Anterior cingulate cortex (tissue), 58 donors: ENCODE data around the gene PARL.
"Not testable (repeated sequence)": the region's sequence is repeated elsewhere in the genome, so short reads cannot be mapped to it uniquely, and the experiment has no call there.

Experiments
- DNase-seq, 58 donors: peaks; one replicate each; lab custom pipeline; 2025; lab: John Stamatoyannopoulos, UW

Gene PARL

DNA sequence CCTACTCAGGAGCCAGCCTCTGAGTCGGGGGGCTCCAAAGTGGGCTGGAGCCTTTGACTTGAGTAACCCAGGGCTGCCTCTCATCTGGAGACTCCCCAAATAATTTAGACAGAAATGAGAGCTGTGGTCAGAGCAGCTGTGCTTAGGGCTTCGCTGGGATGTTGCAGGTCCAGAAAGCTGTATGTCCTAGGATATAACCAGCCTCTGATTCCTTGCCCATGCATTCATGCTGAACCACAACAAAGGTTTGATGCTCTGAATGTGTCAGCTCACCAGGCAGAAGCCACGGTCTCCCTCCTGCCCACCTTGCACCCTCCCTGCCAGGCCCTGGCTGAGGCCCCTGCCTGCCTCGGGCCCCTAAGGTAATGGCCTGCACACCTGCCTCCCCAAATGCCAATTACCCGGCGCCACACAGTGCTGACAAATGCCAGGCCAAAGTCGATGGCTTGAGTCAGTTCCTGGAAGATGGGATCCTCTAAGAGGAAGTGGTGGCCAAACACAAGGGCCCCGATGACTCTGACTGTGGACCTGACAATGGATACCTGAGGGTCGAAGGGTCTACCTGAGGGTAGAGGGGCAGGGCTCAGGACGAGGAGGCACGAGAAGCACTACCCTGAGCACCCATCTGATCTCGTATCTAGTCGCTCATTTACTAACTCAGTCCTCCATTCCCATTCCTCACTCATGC lies 21.7 kb upstream of the PARL start:
- DNase-seq: no peak

- no peak for DNase-seq
Measured at GRCh38 chr3:183904833-183905780, 20.4 kb upstream of the PARL start.

DNA sequence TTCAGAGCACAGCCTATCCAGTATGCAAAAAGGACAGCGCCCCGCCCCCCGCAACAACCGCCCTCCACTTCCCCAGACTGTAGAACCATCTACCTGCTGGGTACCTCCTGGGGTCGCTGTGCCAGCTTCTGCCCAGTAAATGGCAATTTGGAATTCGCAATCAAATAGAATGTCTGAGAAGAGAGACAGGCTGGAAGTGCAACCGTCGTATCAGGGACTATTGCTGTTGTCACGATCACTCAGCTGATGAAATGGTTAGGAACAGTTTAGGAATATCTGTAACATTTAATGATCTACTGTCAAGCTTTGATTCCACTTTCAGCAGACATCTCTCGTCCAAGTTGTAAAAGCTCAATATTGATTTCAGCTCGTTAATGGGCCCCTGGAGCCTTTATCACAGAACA lies 13.3 kb upstream of the PARL start:
- DNase-seq: no peak

DNA sequence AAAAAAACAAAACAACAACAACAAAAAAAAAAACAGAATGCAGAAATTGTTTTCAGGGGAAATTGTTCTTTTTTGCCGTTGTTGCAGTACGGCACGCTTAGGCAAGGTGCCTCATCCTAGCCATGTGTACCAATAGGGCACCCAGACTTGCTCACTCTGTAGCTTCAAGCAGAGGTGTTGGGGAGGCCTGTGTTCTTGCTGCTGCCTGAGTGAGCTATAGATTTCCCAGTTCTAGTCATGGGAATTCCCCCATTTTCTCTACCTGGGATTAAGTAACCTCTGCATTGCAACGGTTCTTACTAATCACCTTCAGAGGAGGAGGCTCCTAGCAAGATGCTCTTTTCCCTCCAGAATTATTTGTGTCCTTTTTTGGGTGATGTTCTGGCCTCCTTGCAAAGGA lies 12.9 kb upstream of the PARL start:
- DNase-seq: no peak

DNA sequence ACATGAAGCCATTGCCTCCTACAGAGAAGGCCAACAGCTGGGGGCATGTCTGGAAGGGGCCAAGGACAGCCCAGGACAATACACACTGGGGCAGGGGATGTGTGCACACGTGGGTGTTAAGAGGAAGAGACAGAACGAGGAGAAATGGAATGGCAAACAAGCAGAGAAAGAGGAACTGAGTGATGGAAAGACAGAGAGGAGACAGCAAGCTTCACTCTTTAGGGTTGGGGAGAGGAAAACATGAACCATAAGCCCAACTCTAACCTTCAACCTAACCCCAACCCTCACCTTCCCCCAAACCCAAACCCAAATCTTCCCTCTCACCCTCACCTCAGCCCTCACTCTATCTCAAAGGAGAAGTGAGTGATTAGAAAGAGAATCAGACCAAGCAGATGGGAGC lies 11.9 kb upstream of the PARL start:
- no peak for DNase-seq

DNA sequence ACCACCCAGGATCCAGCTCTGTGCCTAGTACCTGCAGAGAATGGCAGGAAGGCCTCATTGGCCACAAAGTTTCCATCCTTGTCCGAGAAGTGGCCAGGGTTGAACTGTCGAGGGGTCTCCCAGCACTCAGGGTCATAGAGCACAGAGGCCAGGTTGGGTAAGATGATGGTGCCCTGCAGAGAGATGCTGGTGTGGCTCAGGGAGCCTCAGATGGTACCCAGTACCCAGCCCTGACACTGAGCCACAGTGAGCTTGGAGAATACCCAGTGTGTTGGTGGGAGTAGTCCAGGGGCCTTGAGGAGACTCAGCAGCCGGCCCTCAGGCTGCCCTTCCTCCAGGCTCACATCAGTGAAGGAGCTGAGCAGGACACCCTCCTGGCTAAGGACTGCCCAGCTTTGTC lies 11.5 kb upstream of the PARL start:
- DNase-seq: no peak

DNA sequence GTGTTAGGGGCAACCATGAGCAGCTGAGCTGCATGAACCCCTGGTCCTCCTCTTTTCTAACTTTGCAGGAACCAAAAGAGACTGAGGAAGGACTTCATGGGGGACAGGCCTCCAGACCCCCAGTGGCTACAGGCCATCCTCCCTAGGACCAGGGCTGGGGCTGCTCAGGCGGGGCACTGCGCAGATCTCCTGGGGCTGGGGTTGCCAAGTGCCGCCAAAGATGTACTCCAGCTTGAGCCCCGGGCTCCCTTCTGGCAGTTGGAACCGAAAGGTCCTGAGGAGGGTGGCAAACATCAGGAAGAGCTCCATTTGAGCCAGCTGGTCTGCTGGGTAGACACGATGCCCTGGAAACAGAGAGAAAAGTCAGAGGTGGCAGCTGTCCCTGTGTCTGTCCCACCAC lies 11.1 kb upstream of the PARL start:
- no peak for DNase-seq

GRCh38 chr3:183895296-183895695 lies 10.6 kb upstream of the PARL start:
- peak in 10 of 58 donors; percentile 2 to 21 (median 10) for DNase-seq

- no peak for DNase-seq
Measured at GRCh38 chr3:183892610-183893214, 8.0 kb upstream of the PARL start.

DNA sequence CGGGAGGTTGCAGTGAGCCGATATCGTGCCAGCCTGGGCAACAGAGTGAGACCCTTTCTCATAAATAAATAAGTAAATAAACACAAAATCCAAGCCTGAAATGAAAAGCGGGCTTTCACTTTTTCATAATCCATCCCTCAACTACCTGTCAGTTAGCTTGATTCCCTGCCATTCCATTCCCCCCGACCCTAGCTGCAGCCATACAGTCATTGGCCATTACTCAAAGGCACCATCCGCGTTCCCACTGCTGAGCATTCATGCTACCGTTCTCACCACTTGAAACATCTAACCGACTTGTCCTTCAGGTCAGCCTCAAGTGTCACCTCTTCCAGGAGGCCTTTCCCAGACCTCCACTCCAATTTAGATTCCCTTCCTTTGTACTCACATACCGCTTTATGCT lies 1.1 kb upstream of the PARL start:
- DNase-seq: no peak

DNA sequence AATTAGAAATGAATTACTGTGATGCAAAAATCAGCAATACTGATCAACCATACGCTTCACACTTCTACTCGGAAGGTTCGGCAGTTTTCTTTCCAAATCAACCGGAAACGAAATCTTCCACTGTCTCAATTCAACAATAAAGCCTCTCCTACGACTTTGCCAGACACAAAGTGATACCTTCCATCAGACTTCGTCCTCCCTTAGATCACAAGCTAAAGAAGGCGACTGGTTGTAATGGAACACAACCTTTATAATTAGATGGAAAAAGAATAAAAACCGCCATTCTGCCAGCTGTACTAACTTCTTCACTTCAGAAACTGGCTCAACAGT lies 618 bp downstream of the PARL start:
- no peak for DNase-seq

- no peak for DNase-seq
Measured at GRCh38 chr3:183883291-183884096, 1.2 kb downstream of the PARL start.

- DNase-seq: no peak
Measured at GRCh38 chr3:183880121-183880520, 4.6 kb downstream of the PARL start.

DNA sequence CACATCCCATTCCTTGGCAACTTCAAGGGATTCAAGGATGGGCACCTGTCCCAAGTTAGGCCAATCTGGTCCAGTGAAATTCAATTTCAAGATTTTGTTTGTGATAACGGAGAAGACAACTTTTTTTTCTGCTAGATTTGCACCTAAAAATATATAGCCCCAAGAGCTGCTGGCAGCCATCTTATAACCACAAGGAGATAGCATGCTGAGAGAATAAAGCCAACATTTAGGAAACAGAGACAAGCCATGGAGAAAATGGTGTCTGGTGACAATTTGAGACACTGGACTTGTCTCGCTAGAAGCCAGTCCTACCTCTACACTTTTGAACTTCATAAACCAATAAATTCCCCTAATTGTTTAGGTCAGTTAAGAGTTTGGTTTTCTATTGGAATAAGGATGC lies 5.4 kb downstream of the PARL start:
- no peak for DNase-seq

DNA sequence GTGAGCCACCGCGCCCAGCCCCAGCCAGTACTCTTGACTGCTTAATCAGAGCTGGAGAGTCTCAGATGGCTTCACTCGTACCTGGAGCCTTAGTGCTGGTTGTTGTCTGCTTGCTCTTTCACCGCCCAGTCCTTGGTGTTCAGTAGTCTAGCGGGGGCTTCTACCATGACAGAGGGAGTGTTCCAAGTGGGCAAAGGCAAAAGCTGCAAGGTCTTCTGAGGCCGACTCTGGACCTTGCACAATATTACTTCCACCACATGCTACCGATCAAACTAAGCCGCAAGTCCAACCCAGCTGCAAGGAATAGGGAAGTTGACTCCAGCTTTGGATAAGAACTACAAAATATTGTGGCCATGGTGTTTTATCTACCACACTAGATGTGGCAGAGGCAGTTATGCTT lies 6.6 kb downstream of the PARL start:
- peak in 4 of 58 donors; percentile 3 to 21 (median 4) for DNase-seq

DNA sequence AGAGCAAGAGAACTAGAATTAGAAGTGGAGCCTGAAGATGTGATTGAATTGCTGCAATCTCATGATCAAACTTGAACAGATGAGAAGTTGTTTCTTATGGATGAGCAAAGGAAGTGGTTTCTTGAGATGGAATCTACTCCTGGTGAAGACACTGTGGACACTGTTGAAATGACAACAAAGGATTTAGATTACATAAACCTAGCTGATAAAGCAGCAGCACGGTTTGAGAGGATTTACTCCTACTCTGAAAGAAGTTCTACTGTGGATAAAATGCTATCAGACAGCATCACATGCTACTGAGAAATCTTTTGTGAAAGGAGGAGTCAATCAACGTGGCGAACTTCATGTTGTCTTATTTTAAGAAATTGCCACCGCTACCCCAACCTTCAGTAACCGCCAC lies 7.5 kb downstream of the PARL start:
- not testable (repeated sequence) for DNase-seq

- DNase-seq: no peak
Measured at GRCh38 chr3:183875411-183875810, 9.3 kb downstream of the PARL start.

GRCh38 chr3:183873914-183874313 lies 10.8 kb downstream of the PARL start:
- DNase-seq: no peak

DNA sequence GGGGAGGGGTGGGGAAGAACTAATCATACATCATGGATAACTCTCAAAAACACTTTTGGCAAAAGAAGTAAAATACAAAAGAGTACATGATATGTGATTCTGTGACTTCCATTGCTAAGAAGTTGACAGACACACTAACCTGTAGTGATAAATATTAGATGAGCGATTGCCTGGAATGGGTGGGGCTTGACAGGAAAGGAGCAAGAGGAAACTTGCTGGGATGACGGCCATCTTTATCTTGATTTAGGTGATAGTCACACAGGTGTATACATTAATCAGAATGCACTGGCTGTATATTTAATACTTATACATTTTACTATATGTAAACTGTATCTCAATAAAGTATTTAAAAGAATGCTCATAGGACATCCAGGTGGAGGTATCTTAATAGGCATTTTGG lies 13.1 kb downstream of the PARL start:
- DNase-seq: no peak

DNA sequence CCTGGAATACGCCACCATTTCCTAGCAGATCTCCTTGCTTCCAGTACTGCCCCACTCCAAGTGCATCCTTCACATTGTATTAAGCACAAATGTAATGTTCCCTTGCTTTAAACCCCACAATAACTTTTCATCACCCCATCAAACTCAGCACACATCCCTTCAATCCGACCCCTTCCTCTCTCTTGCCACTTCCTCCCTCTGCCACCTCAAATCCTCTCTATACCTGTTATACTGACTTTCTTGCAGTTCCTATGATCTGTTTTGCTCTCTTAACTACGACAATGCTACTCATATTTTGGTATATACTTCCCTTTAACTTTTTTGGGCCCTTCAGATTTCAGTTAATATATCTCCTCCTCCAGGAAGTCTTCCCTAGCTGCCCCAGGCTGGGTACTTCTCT lies 14.1 kb downstream of the PARL start:
- no peak for DNase-seq

DNA sequence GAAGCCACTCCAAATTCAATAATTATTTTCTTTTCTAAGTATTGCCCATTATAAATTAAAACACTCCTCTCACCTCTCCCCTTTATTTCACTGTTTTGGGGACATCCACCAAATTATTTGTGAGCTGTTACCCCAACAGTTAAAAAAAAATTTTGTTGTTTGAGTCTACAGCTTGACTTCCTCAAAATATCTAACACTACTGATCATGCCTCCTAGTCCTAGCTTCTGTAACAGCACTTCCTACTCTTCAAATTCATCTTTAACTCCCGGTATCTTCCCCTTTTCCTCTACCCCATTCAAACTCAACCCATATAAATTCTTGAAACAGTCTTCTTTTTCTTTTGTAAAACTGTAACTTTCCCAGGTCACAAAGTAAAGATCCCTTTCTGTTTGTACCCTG lies 15.9 kb downstream of the PARL start:
- DNase-seq: no peak
